ENCODE measurements around the gene NADK. TPM values are rescaled to one million over a fixed set of nuclear protein-coding genes. Genes with fewer than 3 reads are reported as not detected.

The NADK gene, protein sequence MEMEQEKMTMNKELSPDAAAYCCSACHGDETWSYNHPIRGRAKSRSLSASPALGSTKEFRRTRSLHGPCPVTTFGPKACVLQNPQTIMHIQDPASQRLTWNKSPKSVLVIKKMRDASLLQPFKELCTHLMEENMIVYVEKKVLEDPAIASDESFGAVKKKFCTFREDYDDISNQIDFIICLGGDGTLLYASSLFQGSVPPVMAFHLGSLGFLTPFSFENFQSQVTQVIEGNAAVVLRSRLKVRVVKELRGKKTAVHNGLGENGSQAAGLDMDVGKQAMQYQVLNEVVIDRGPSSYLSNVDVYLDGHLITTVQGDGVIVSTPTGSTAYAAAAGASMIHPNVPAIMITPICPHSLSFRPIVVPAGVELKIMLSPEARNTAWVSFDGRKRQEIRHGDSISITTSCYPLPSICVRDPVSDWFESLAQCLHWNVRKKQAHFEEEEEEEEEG
- total RNA-seq (10 to 100 TPM; 31.8 to 42.8 (median 38.2) TPM), polyA plus RNA-seq (25.5 TPM)
- long read RNA-seq, donor 1, transcript NADK-201 (12 exons, 3,235 nt), result major isoform, 46 of 75 reads
- long read RNA-seq, donor 1, partial matches to known transcripts, result 9 of 75 reads
- long read RNA-seq, donor 1, other reads (novel, unspliced or antisense), result 19 of 75 reads
- long read RNA-seq, donor 2, transcript NADK-201 (12 exons, 3,235 nt), result major isoform, 19 of 29 reads
- long read RNA-seq, donor 2, partial matches to known transcripts, result 2 of 29 reads
- long read RNA-seq, donor 2, other reads (novel, unspliced or antisense), result 8 of 29 reads
- long read RNA-seq, donor 3, transcript NADK-201 (12 exons, 3,235 nt), result major isoform, 10 of 43 reads
- long read RNA-seq, donor 3, partial matches to known transcripts, result 17 of 43 reads
- long read RNA-seq, donor 3, other reads (novel, unspliced or antisense), result 15 of 43 reads
- long read RNA-seq, donor 4, transcript NADK-201 (12 exons, 3,235 nt), result major isoform, 18 of 25 reads
- long read RNA-seq, donor 4, partial matches to known transcripts, result 3 of 25 reads
- long read RNA-seq, donor 4, other reads (novel, unspliced or antisense), result 4 of 25 reads

DNA sequence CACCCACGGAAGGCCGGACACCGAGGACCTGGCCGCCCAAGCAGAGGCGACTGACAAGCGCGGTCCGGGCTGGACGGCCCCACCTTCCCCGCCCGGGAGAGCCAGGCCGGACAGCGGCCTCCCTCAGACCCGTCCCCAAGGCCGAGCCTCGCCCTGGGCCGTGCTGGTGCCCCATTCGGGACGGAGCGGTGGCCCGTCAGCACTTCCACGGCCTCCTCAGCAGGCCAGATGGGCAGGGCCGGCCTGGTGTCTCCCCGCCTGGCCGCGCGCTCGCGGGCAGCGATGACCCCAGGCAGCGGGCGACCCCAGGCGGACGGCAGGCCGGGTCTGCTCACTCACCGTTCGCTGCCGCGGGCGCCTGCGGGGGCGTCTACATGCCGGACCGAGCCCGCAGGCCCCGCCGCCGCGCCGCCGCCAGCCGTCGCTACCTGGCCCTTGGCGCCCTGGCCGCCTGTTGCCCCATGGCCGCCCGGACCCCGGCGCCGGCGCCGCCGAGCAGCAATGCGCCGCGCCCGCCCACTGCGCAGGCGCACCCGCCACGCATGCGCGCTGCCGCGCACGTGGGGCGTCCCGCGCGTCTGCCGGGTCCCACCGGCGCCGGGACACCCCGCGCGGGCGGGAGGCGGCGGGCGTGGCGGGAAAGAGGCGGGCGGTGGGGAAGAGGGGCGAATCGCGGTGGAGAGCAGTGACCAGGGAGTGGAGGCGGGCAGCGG lies at the start of gene NADK:
NADK (minus strand) TSS at position 521 of the 713 bp plus-strand sequence. CDS start 13,064 bp downstream, outside the sequence.
- ATAC-seq (peak; percentile 15 to 60), DNase-seq (peak; percentile 65 to 90 (median 89))
- Histone ChIP-seq H3K9me3 (ENCODE audit: control insufficient read depth, low read length) (no peaks in the 10 kb centered on the region), H3K27ac (ENCODE audit: low read length) (peak within 1 kb of the TSS; percentile 93), H3K4me1 (ENCODE audit: control insufficient read depth, insufficient read depth, low read length) (peaks cover 30% of the 10 kb centered on the region), H3K27me3 (ENCODE audit: control insufficient read depth, insufficient read depth) (no peaks in the 10 kb centered on the region), H3K4me3 (ENCODE audit: low read length) (peak within 1 kb of the TSS; percentile 87)
- under 1% methylated on average over 99 of the region's 99 CpGs for WGBS
- intact Hi-C loops (cut with DNase I), result no loop called here

DNA sequence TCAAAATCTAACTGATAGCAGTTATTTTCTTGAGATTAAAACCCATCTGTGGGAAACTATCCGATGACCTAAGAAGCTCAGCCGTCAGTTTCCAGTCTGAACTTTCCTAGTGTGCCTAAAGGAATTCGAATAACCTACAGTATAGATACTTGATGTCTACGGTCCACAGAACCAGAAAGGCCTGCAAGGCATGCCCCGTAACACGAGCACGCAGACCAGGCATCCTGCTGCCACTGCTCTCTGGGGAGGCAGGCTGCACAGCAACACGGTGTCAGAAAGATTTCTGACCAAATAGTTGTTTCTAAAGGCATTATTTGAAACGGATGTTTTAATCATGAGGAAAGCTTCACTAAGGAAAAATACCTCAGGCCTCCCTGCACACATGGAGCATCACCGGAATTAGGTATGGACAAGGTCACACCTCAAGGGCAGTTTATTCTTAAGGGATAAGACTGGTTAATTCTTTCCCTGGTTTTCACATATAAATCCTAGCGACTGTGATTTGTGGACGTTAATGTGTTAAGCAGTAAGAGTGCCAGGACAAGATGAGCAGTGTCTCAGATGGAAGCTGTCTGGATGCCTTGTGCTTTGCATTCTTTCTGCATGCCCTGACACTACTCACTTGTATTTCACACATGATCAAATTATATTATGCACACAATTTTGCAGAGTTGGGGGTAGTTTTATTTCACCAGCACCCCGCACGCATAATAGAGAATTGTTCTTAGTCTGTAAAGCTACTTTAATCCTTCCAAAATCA lies 49.0 kb upstream of the NADK start:
- no peak for ATAC-seq
- DNase-seq, result no peak
- intact Hi-C loops (cut with DNase I), result no loop called here
- no peaks in the 10 kb centered on the region for H3K9me3 ChIP-seq (ENCODE audit: control insufficient read depth, low read length)
- no peak overlapping the region for H3K27ac ChIP-seq (ENCODE audit: low read length)
- WGBS, result 63% methylated on average over 14 of the region's 14 CpGs
- H3K4me3 ChIP-seq (ENCODE audit: low read length), result no peak overlapping the region
- no peaks in the 10 kb centered on the region for H3K27me3 ChIP-seq (ENCODE audit: control insufficient read depth, insufficient read depth)
- H3K4me1 ChIP-seq (ENCODE audit: control insufficient read depth, insufficient read depth, low read length), result no peaks in the 10 kb centered on the region

DNA sequence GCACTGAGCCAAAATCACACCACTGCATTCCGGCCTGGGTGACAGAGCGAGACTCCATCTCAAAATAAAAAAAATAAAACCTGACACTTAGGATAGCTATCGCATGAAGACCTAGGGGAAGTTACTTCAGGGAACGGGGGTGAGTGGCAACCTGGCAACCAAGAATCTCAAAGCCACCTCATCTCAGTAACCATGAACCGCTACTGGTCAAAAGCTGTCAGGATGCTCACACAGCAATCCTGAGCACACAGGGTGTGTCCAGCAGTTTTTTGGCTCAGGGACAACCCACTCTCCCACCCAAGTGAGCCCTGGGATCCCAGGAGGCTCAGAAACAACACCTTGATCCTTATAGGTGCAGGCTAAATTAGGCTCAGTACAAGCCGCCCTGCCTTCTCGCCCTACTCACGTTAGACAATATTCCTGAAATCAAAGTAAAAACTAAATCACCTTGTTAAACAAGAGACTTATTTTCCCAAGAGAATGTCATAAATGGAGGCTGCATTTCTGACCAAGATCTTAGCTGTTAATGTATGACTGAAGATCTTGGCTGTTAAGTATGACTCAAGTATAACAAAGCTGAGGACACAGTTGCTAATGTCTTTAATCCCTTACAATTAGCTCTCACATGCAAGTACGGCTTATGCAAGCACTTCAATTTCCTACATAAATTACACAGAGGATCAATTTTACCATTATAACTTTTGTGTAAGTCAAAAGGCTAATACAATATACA lies 48.3 kb upstream of the NADK start:
- no peak overlapping the region for H3K4me3 ChIP-seq (ENCODE audit: low read length)
- no peaks in the 10 kb centered on the region for H3K9me3 ChIP-seq (ENCODE audit: control insufficient read depth, low read length)
- 88% methylated on average over 9 of the region's 9 CpGs for WGBS
- no peak overlapping the region for H3K27ac ChIP-seq (ENCODE audit: low read length)
- ATAC-seq (peak in 1 of 2 donors; percentile 34), DNase-seq (no peak)
- no peaks in the 10 kb centered on the region for H3K27me3 ChIP-seq (ENCODE audit: control insufficient read depth, insufficient read depth)
- H3K4me1 ChIP-seq (ENCODE audit: control insufficient read depth, insufficient read depth, low read length), result no peaks in the 10 kb centered on the region
- intact Hi-C loops (cut with DNase I), result no loop called here

DNA sequence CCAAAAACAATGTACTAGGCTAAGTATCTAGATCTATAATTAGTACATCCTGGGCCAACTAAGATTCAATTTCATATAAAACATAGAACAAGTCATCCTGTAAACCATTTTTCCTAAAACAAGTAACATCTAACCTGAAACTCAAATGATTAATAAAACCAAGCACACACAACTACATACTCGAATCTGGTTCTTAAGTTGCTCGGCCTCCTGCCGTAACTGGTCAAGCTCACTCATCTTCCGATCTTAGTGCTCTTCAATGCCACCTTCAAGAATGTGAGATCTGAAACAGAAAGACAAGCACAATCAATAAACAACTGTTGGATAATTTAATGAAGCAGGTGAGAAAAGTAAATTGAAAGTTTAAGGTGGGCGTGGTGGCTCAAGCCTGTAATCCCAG lies 46.9 kb upstream of the NADK start:
- Histone ChIP-seq H3K4me3 (ENCODE audit: low read length) (no peak overlapping the region), H3K27me3 (ENCODE audit: control insufficient read depth, insufficient read depth) (no peaks in the 10 kb centered on the region), H3K4me1 (ENCODE audit: control insufficient read depth, insufficient read depth, low read length) (no peaks in the 10 kb centered on the region), H3K27ac (ENCODE audit: low read length) (no peak overlapping the region), H3K9me3 (ENCODE audit: control insufficient read depth, low read length) (no peaks in the 10 kb centered on the region)
- no peak for ATAC-seq
- WGBS, result 94% methylated on average over 5 of the region's 5 CpGs
- intact Hi-C loops (cut with DNase I), result no loop called here
- no peak for DNase-seq

DNA sequence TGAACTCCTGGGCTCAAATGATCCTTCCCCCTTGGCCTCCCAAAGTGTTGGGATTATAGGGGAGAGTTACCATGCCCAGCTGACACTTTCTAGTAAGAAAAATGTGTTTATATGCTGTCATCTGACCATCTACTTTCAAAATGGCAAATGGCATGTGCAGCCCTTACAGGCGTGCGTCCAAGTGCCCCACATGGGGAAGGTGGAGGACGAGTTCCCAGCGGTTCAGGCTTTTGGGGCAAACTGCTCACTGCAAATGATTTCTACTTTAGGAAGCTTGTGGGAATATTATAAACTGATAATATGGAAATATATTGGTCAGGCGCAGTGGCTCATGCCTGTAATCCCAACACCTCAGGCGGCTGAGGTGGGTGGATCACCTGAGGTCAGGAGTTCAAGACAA lies 41.5 kb upstream of the NADK start:
- Histone ChIP-seq H3K27me3 (ENCODE audit: control insufficient read depth, insufficient read depth) (no peaks in the 10 kb centered on the region), H3K4me1 (ENCODE audit: control insufficient read depth, insufficient read depth, low read length) (no peaks in the 10 kb centered on the region), H3K27ac (ENCODE audit: low read length) (no peak overlapping the region), H3K4me3 (ENCODE audit: low read length) (no peak overlapping the region), H3K9me3 (ENCODE audit: control insufficient read depth, low read length) (no peaks in the 10 kb centered on the region)
- ATAC-seq (no peak), DNase-seq (no peak)
- intact Hi-C loops (cut with DNase I), result no loop called here
- 97% methylated on average over 6 of the region's 6 CpGs for WGBS

DNA sequence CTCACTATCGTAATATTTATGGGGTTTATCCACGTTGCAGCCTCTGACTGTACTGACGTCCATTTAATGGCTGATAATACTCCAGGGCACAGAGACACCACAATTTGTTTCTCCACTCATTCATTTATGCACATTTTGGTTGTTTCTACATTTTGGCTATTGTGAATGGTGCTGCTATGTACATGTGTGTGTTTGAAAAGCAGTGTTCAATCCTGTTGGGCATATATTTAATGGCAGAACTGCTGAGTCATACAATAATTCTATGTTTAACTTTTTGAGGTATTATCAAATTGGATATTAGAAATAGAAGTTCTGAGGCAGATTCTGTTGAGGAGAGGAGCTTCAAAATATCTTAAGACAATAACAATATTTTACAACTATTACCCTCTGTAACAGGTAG lies 39.0 kb upstream of the NADK start:
- no peaks in the 10 kb centered on the region for H3K27me3 ChIP-seq (ENCODE audit: control insufficient read depth, insufficient read depth)
- DNase-seq, result no peak
- no peak for ATAC-seq
- WGBS, result 73% methylated on average over 3 of the region's 3 CpGs
- H3K4me1 ChIP-seq (ENCODE audit: control insufficient read depth, insufficient read depth, low read length), result no peaks in the 10 kb centered on the region
- H3K9me3 ChIP-seq (ENCODE audit: control insufficient read depth, low read length), result no peaks in the 10 kb centered on the region
- no peak overlapping the region for H3K27ac ChIP-seq (ENCODE audit: low read length)
- no peak overlapping the region for H3K4me3 ChIP-seq (ENCODE audit: low read length)
- intact Hi-C loops (cut with DNase I), result no loop called here

DNA sequence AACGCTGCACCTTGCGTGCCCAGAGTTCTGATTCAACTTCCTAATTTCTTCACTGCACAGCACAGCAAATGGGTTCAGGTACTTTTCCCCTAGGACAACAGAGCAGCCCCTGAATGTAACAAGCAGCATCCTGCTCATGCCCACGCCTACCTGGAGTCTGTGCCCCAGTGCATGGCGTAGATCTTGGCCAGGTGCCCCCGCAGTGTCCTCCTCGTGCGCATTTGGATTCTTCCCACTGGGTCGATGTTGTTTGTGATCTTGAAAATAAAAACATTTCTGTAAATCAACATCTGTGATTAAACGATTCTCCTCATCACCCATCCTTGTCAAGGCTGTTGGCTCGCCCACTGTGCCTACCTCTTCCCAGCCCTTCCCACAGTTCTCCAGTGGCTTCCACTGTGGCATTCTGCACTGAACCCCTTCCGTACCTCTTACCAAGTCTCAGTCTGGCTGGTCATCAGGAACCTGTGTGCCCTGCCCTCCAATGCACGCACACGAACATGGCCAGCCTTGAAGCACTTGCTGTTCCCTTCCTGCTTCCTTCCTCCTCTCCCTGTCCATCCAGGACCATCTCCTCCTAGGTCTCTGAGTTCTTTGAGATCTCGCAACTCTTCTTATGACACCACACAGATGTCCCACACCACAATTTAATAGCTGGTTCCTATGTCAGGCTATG lies 37.5 kb upstream of the NADK start:
- Histone ChIP-seq H3K27ac (ENCODE audit: low read length) (no peak overlapping the region), H3K9me3 (ENCODE audit: control insufficient read depth, low read length) (no peaks in the 10 kb centered on the region), H3K4me3 (ENCODE audit: low read length) (no peak overlapping the region), H3K27me3 (ENCODE audit: control insufficient read depth, insufficient read depth) (no peaks in the 10 kb centered on the region), H3K4me1 (ENCODE audit: control insufficient read depth, insufficient read depth, low read length) (no peaks in the 10 kb centered on the region)
- intact Hi-C loops (cut with DNase I), result no loop called here
- 91% methylated on average over 14 of the region's 14 CpGs for WGBS
- no peak for ATAC-seq
- no peak for DNase-seq

DNA sequence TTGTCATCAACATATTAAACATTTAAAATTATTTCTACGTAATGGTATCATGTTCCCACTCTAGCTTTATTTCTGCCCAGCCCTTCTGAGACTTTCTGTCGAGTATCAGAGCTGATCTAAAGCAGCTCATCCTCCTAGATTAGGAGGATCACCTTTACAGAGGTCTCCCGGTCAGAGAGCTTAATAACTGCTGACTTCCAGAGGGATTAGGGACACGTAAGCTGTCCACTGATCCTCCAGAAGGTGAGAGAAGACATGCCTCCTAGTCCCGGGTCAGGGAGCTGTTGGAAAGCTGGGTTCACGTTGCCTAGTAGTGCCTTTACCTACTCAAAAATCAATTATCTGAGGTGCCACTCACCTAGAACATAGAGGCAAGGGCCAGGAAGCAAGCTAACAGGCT lies 31.2 kb upstream of the NADK start:
- ATAC-seq (no peak), DNase-seq (no peak)
- no peaks in the 10 kb centered on the region for H3K27me3 ChIP-seq (ENCODE audit: control insufficient read depth, insufficient read depth)
- WGBS, result 87% methylated on average over 6 of the region's 6 CpGs
- no peak overlapping the region for H3K4me3 ChIP-seq (ENCODE audit: low read length)
- intact Hi-C loops (cut with DNase I), result no loop called here
- no peaks in the 10 kb centered on the region for H3K4me1 ChIP-seq (ENCODE audit: control insufficient read depth, insufficient read depth, low read length)
- H3K27ac ChIP-seq (ENCODE audit: low read length), result no peak overlapping the region
- H3K9me3 ChIP-seq (ENCODE audit: control insufficient read depth, low read length), result no peaks in the 10 kb centered on the region

DNA sequence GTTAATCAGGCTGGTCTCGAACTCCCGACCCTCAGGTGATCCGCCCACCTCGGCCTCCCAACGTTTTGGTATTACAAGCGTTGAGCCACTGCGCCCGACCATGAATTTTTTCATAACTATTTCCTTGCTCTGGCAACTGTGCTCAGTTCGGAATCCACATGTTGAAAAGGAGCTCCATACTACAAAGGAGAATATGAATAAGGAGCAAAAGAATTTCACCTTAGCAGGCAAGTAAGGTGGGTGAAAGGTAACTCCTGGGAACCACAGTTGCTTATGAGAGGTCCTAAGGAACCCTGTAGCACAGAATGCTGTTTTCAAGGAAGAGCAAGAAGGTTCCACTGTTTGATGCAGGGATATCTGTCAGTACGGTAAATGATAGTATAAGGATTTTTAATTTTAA lies 29.9 kb upstream of the NADK start:
- ATAC-seq (no peak), DNase-seq (no peak)
- 93% methylated on average over 10 of the region's 10 CpGs for WGBS
- no peak overlapping the region for H3K27ac ChIP-seq (ENCODE audit: low read length)
- no peaks in the 10 kb centered on the region for H3K4me1 ChIP-seq (ENCODE audit: control insufficient read depth, insufficient read depth, low read length)
- H3K9me3 ChIP-seq (ENCODE audit: control insufficient read depth, low read length), result no peaks in the 10 kb centered on the region
- intact Hi-C loops (cut with DNase I), result no loop called here
- H3K4me3 ChIP-seq (ENCODE audit: low read length), result no peak overlapping the region
- H3K27me3 ChIP-seq (ENCODE audit: control insufficient read depth, insufficient read depth), result no peaks in the 10 kb centered on the region

Measured in right cardiac atrium (tissue), 5 donors.